HepG2 (cell line): Measurements from ENCODE around the gene ARHGEF16. TPM values are rescaled to one million over a fixed set of nuclear protein-coding genes. Genes with fewer than 3 reads are reported as not detected.

Experiments
- AKNA ChIP-seq: sonication (generic); formaldehyde crosslinking; IDR thresholded peaks from 2 replicates; pipeline ENCODE4 v1.4.0; 2020; ENCODE audit warnings: missing genetic modification reagents, borderline replicate concordance
- EEA1 ChIP-seq: sonication (generic); formaldehyde crosslinking; IDR thresholded peaks from 2 replicates; pipeline ENCODE4 v1.5.1; 2020; ENCODE audit warnings: mild to moderate bottlenecking, missing genetic modification reagents, borderline replicate concordance
- MTF1 ChIP-seq: sonication (generic); formaldehyde crosslinking; IDR thresholded peaks from 2 replicates; pipeline ENCODE4 v1.5.0; 2020; ENCODE audit warnings: missing genetic modification reagents
- MXD4 ChIP-seq: IDR thresholded peaks from 2 replicates; pipeline ENCODE4 v1.6.1; 2016; ENCODE audit warnings: mild to moderate bottlenecking, missing biosample characterization, missing genetic modification reagents
- PHF5A ChIP-seq: IDR thresholded peaks from one replicate; pipeline ENCODE4 v1.6.1; 2018; ENCODE audit warnings: low read depth, missing genetic modification reagents; ENCODE audit not compliant: unreplicated experiment
- POGK ChIP-seq: sonication (generic); formaldehyde crosslinking; conservative IDR thresholded peaks from 2 replicates; pipeline ENCODE4 v1.8.0; 2022; ENCODE audit warnings: mild to moderate bottlenecking, moderate library complexity, missing genetic modification reagents
- RAD21 ChIP-seq: fragments of 450-650 bp; formaldehyde crosslinking; IDR thresholded peaks from 2 replicates; pipeline ENCODE4 v1.5.0; 2020; ENCODE audit warnings: mild to moderate bottlenecking
- RAD51 ChIP-seq: fragments of 450-650 bp; IDR thresholded peaks from 2 replicates; pipeline ENCODE4 v1.6.1; 2016; ENCODE audit warnings: borderline replicate concordance
- SSRP1 ChIP-seq: IDR thresholded peaks from 2 replicates; pipeline ENCODE4 v1.6.1; 2016; ENCODE audit warnings: control low read depth
- USF2 ChIP-seq, 2 experiments: sonication (generic) in 1 of 2; formaldehyde crosslinking in 1 of 2; IDR thresholded peaks; 2 replicates each; pipeline versions ENCODE4 v1.5.1 to v1.6.1; 2011 to 2020; ENCODE audit warnings: borderline replicate concordance in 1 of 2, low read depth in 1 of 2, low read length in 1 of 2, mild to moderate bottlenecking in 1 of 2, missing genetic modification reagents in 1 of 2, moderate library complexity in 1 of 2
- ZBTB38 ChIP-seq: sonication (generic); formaldehyde crosslinking; IDR thresholded peaks from 2 replicates; pipeline ENCODE4 v1.5.1; 2020; ENCODE audit warnings: mild to moderate bottlenecking, missing genetic modification reagents
- ZFY ChIP-seq: sonication (generic); formaldehyde crosslinking; IDR thresholded peaks from 2 replicates; pipeline ENCODE4 v1.4.0; 2020; ENCODE audit warnings: missing genetic modification reagents
- ZNF138 ChIP-seq: sonication (generic); formaldehyde crosslinking; IDR thresholded peaks from 2 replicates; pipeline ENCODE4 v1.5.0; 2020; ENCODE audit warnings: mild to moderate bottlenecking, low read depth, missing genetic modification reagents
- ZNF292 ChIP-seq: sonication (generic); formaldehyde crosslinking; IDR thresholded peaks from 2 replicates; pipeline ENCODE4 v1.8.1; 2022; ENCODE audit warnings: mild to moderate bottlenecking, low read depth, missing genetic modification reagents, borderline replicate concordance
- ZNF496 ChIP-seq: sonication (generic); formaldehyde crosslinking; IDR thresholded peaks from 2 replicates; pipeline ENCODE4 v1.8.1; 2023; ENCODE audit warnings: mild to moderate bottlenecking, moderate library complexity, missing genetic modification reagents; ENCODE audit not compliant: insufficient replicate concordance
- ZNF607 ChIP-seq: sonication (generic); formaldehyde crosslinking; IDR thresholded peaks from 2 replicates; pipeline ENCODE4 v1.5.1; 2020; ENCODE audit warnings: missing genetic modification reagents, mild to moderate bottlenecking, borderline replicate concordance
- ZNF674 ChIP-seq: sonication (generic); formaldehyde crosslinking; IDR thresholded peaks from 2 replicates; pipeline ENCODE4 v1.5.0; 2020; ENCODE audit warnings: low read depth, mild to moderate bottlenecking, missing genetic modification reagents
- ZNF709 ChIP-seq: sonication (generic); formaldehyde crosslinking; IDR thresholded peaks from 2 replicates; pipeline ENCODE4 v1.5.0; 2020; ENCODE audit warnings: mild to moderate bottlenecking, missing genetic modification reagents
- ZNF749 ChIP-seq: sonication (generic); formaldehyde crosslinking; IDR thresholded peaks from 2 replicates; pipeline ENCODE4 v1.8.0; 2022; ENCODE audit warnings: mild to moderate bottlenecking, missing genetic modification reagents, moderate library complexity, borderline replicate concordance
- polyA plus RNA-seq, 8 experiments: library from polyadenylated mRNA; depleted of rRNA in 3 of 8; stranded (reverse) in 7 of 8; unstranded in 1 of 8; fragments of >200 nt; fragmentation: Illumina TruSeq in 4 of 8; extraction: Trizol in 4 of 8; gene quantifications; 2 replicates each; pipeline versions ENCODE4 v1.2.1 to v1.2.3, GENCODE V29; 2011 to 2016; ENCODE audit warnings: low read depth in 4 of 8, missing spikeins in 1 of 8, mixed read lengths in 1 of 8; ENCODE audit not compliant: insufficient read depth in 1 of 8
- total RNA-seq, 5 experiments: library from RNA; depleted of rRNA; stranded (reverse); fragments of >200 nt; fragmentation: Illumina TruSeq; extraction: Trizol; gene quantifications; 2 replicates each; pipeline ENCODE4 v1.2.3, GENCODE V29; 2016; ENCODE audit warnings: low read depth in 1 of 5

The ARHGEF16 gene
- total and polyA plus RNA-seq, 2 of the 13 experiments (the other 11 are each of a cell fraction or from before 2014, with no cell fraction given) = 20.3 to 39.9 TPM

- TF ChIP-seq POGK (CRISPR knock-in tag) = no peak
- no peak for TF ChIP-seq SSRP1 (CRISPR knock-in tag)
- no peak for TF ChIP-seq ZNF138 (CRISPR knock-in tag)
- TF ChIP-seq ZFY (CRISPR knock-in tag) = 0 out of 2 replicates have a peak, but pooled peaks have one; percentile 9
- TF ChIP-seq ZNF709 (CRISPR knock-in tag) = no peak
- TF ChIP-seq RAD51 = no peak
- TF ChIP-seq MXD4 (CRISPR knock-in tag) = peak; percentile 54; the same call in 1 of the 2 replicates
- no peak for TF ChIP-seq ZNF292
- no peak for TF ChIP-seq AKNA (CRISPR knock-in tag)
- no peak for TF ChIP-seq MTF1 (CRISPR knock-in tag)
- no peak for TF ChIP-seq ZNF674
- TF ChIP-seq ZBTB38 = peak; percentile 35; the same call in 1 of the 2 replicates
- peak; percentile 56; the same call in 1 of the 2 replicates for TF ChIP-seq EEA1 (CRISPR knock-in tag)
- no peak for TF ChIP-seq ZNF607
- peak; percentile 28 for TF ChIP-seq PHF5A (CRISPR knock-in tag)
- TF ChIP-seq USF2 (IDR thresholded peaks at IDR 0.05; ENCODE audit: low read depth, low read length) = no peak
- no peak for TF ChIP-seq USF2 (CRISPR knock-in tag; IDR thresholded peaks at IDR 0.05; ENCODE audit: borderline replicate concordance)
- no peak for TF ChIP-seq ZNF749
- peak; percentile 99 for TF ChIP-seq RAD21 (CRISPR knock-in tag)
- no peak for TF ChIP-seq ZNF496
These were observed 1.2 kb upstream of the ARHGEF16 start (continued) for GRCh38 chr1:3453203-3453761.
